Thyroid gland (tissue), 4 donors: ENCODE measurements around the gene EML6. TPM values are rescaled to one million over a fixed set of nuclear protein-coding genes. Genes with fewer than 3 reads are reported as not detected.
"Not testable (repeated sequence)": the region's sequence is repeated elsewhere in the genome, so short reads cannot be mapped to it uniquely, and the experiment has no call there.

Experiments
- DNase-seq, 2 donors: peaks; one replicate each; pipeline ENCODE4 v3.0.0-alpha.2; 2019
- H3K27ac ChIP-seq, 3 donors: fragments of 200-600 bp; sonication (generic); 1 replicate in 2 of 3; 2 replicates in 1 of 3; pipeline ENCODE4 v1.5.1; 2016 to 2019; ENCODE audit warnings: mild to moderate bottlenecking in 1 of 3, moderate library complexity in 1 of 3
- H3K27me3 ChIP-seq: fragments of 200-600 bp; sonication (generic); one replicate; pipeline ENCODE4 v1.5.1; 2019
- H3K36me3 ChIP-seq, 2 donors: fragments of 200-600 bp; sonication (generic); one replicate each; pipeline ENCODE4 v1.5.1; 2016 to 2019
- H3K4me1 ChIP-seq, 2 donors: fragments of 200-600 bp; sonication (generic); one replicate each; pipeline ENCODE4 v1.5.1; 2017 to 2019
- H3K4me3 ChIP-seq, 3 donors: fragments of 200-600 bp; sonication (generic); replicated peaks in 1 of 3; 1 replicate in 2 of 3; 2 replicates in 1 of 3; pipeline ENCODE4 v1.5.1; 2016; ENCODE audit warnings: mild to moderate bottlenecking in 1 of 3
- H3K9me3 ChIP-seq: fragments of 200-600 bp; sonication (generic); one replicate; pipeline ENCODE4 v1.5.1; 2017
- CTCF ChIP-seq, 6 experiments: fragments of 200-600 bp in 3 of 6; fragments of 450-650 bp in 3 of 6; sonication (generic) in 3 of 6; IDR thresholded peaks; one replicate each; pipeline ENCODE4 v1.5.1; 2016 to 2019; ENCODE audit warnings: antibody characterized with exemption in 6 of 6, mild to moderate bottlenecking in 2 of 6, inconsistent platforms in 1 of 6, moderate library complexity in 1 of 6
- POLR2A ChIP-seq, 2 donors: fragments of 450-650 bp; IDR thresholded peaks; one replicate each; pipeline ENCODE4 v1.6.1; 2017; ENCODE audit warnings: antibody characterized with exemption in 2 of 2, mild to moderate bottlenecking in 2 of 2, moderate library complexity in 1 of 2
- WGBS, 2 donors: methylation state at CpG; one replicate each; pipeline ENCODE4 v1.1.5; 2017; 5-methylcytosine and 5-hydroxymethylcytosine counted together
- intact Hi-C: fragments of 100-400 bp; cut with DNase I; formaldehyde crosslinking; loops from one replicate; pipeline ENCODE4 v1.15.1; 2023
- total RNA-seq, 4 donors: library from RNA; depleted of rRNA; stranded (reverse); fragments of >200 nt; gene quantifications; one replicate each; pipeline ENCODE4 v1.2.3, GENCODE V29; 2016

The EML6 gene
- total RNA-seq, 4 donors from 2014 or later = 5.6 to 24.8 (median 20.3) TPM

DNA sequence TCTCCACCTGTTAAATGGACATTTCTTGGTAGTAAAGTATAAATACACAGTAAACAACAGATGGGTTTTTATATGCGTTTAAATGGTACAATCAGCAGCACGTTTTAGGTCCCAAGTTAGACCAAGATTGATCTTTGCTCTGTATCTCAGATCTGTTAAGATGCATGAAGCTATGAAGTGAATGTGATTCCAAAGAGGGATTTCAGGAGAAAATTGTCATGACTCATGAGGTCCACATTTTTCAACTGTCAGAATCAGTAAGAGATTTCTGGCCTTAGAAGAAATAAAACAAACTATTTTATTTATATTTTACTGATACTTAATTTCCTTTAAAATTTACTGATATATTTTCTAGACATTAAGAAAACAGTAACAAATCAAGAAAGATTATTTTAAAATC is 142.7 kb downstream of the EML6 start:
- DNase-seq = no peak
- H3K4me1 ChIP-seq = no peaks in the 10 kb centered on the region
- TF ChIP-seq CTCF (IDR thresholded peaks at IDR 0.05) = no peak
- no peak for TF ChIP-seq POLR2A (IDR thresholded peaks at IDR 0.05)
- no peak overlapping the region for H3K4me3 ChIP-seq
- no peaks in the 10 kb centered on the region for H3K9me3 ChIP-seq
- WGBS, 2 donors = 88 to 91% methylated on average over 2 of the region's 2 CpGs
- no peaks in the 10 kb centered on the region for H3K27me3 ChIP-seq
- intact Hi-C loops = loop anchor here (10.0 kb wide), 1 partner anchor 51 kb away; no protein-coding TSS in a partner anchor
- H3K36me3 ChIP-seq = no peaks in the 10 kb centered on the region
- no peak overlapping the region for H3K27ac ChIP-seq

DNA sequence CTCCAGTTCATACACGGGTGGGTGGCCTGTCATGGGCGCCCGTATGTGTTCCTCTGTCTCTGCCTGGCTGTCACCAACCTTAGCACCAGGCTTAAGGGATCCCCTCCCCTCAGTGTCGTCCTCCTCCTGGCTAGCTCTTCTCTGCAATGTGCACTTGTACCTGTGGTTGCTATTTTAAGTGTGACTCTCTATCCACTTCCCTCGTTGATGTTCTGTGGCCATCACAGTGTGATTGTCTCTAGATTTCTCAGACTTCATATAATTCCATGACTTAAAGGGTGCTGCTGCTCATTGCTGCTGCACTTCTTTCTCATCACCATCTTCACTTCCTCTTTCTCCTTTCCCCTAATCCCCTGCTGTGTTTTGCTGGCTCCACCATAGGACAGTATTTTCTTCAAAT is 143.4 kb downstream of the EML6 start:
- TF ChIP-seq CTCF (IDR thresholded peaks at IDR 0.05) (no peak), POLR2A (IDR thresholded peaks at IDR 0.05) (no peak)
- H3K36me3 ChIP-seq = no peaks in the 10 kb centered on the region
- intact Hi-C loops = loop anchor here (10.0 kb wide), 1 partner anchor 52 kb away; no protein-coding TSS in a partner anchor
- no peak overlapping the region for H3K4me3 ChIP-seq
- no peaks in the 10 kb centered on the region for H3K4me1 ChIP-seq
- no peaks in the 10 kb centered on the region for H3K9me3 ChIP-seq
- no peak overlapping the region for H3K27ac ChIP-seq
- DNase-seq = no peak
- no peaks in the 10 kb centered on the region for H3K27me3 ChIP-seq
- WGBS, 2 donors = 69% methylated on average over 5 of the region's 5 CpGs

DNA sequence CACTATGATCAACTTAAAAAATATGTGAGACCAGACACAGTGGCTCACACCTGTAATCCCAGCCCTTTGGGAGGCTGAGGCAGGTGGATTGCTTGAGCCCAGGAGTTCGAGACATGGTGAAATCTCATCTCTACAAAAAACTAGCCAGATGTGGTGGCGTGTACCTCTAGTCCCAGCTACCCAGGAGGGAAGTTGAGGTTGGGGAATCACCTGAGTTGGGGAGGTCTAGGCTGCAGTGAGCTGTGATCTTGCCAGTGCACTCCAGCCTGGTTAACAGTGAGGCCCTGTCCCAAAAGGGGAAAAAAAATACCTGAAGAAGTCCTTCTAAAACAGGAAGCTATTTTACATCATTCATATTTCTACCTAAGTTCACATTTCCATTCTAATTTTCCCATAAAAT is 144.0 kb downstream of the EML6 start:
- Histone ChIP-seq H3K36me3 (no peaks in the 10 kb centered on the region), H3K27me3 (no peaks in the 10 kb centered on the region), H3K4me1 (no peaks in the 10 kb centered on the region), H3K4me3 (no peak overlapping the region), H3K9me3 (no peaks in the 10 kb centered on the region), H3K27ac (no peak overlapping the region)
- no peak for TF ChIP-seq CTCF (IDR thresholded peaks at IDR 0.05)
- DNase-seq = no peak
- WGBS, 2 donors = 90 to 95% methylated on average over 2 of the region's 2 CpGs
- intact Hi-C loops = loop anchor here (10.0 kb wide), 1 partner anchor 53 kb away; no protein-coding TSS in a partner anchor

DNA sequence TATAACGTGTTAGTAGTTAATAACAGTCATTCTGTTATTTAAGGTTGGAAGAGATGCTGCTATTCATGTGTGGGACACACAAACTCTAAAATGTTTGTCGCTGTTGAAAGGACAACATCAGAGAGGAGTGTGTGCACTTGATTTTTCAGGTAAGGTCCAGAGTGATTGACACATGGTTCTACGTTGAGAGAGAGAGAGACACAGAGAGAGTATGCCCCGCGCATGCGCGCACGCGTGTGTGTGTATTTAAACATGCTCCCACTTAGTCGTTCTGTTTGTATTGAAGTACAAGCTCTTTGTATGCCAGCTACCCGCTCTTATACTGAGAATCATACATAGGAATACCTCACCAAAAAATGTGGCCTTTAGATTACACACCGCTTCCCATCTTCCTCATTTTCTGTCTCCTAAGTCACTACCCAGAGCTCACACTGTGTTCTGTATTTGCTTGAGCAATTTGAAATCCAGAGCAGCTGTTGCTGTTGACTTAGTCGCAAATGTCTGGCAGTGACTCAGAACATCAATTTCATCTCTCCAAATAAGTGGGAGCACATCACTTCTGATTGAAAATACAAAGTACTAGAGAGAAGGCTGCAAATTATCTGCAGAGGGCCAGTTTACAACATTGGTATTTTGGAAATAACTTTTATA is 148.1 kb downstream of the EML6 start:
- Histone ChIP-seq H3K4me1 (no peaks in the 10 kb centered on the region), H3K27me3 (no peaks in the 10 kb centered on the region), H3K27ac (no peak overlapping the region), H3K9me3 (no peaks in the 10 kb centered on the region), H3K4me3 (no peak overlapping the region), H3K36me3 (no peaks in the 10 kb centered on the region)
- intact Hi-C loops = no loop called here
- TF ChIP-seq CTCF (IDR thresholded peaks at IDR 0.05) = no peak
- no peak for TF ChIP-seq POLR2A (IDR thresholded peaks at IDR 0.05)
- DNase-seq = no peak
- 89 to 91% methylated on average over 13 of the region's 13 CpGs for WGBS, 2 donors

GRCh38 chr2:54872780-54873179 is 149.3 kb downstream of the EML6 start:
- Histone ChIP-seq H3K9me3 (no peaks in the 10 kb centered on the region), H3K4me1 (no peaks in the 10 kb centered on the region), H3K27me3 (no peaks in the 10 kb centered on the region), H3K4me3 (no peak overlapping the region), H3K36me3 (no peaks in the 10 kb centered on the region), H3K27ac (no peak overlapping the region)
- intact Hi-C loops = no loop called here
- DNase-seq = no peak
- TF ChIP-seq POLR2A (IDR thresholded peaks at IDR 0.05) (no peak), CTCF (IDR thresholded peaks at IDR 0.05) (no peak)
- WGBS, 2 donors = 86 to 92% methylated on average over 3 of the region's 3 CpGs

GRCh38 chr2:54873236-54873635 is 149.8 kb downstream of the EML6 start:
- intact Hi-C loops, H3K4me3 ChIP-seq: not testable (repeated sequence)

More at GRCh38 chr2:54873236-54873635, 149.8 kb downstream of the EML6 start:
- H3K27me3 ChIP-seq, H3K36me3 ChIP-seq, DNase-seq, H3K9me3 ChIP-seq, H3K27ac ChIP-seq, H3K4me1 ChIP-seq: not testable (repeated sequence)
- 92 to 94% methylated on average over 3 of the region's 3 CpGs for WGBS, 2 donors
